Epidermal melanocyte (primary cell): Measurements from ENCODE around the gene ATF6B.

Experiments
- DNase-seq: peaks from one replicate; pipeline ENCODE4 v3.0.0; 2011; ENCODE audit warnings: low spot score; ENCODE audit not compliant: insufficient read length

The ATF6B gene

GRCh38 chr6:32132110-32132509 is 4.1 kb upstream of the ATF6B start:
- DNase-seq = no peak

- no peak for DNase-seq
Measured at GRCh38 chr6:32131439-32131948, 3.4 kb upstream of the ATF6B start.

- DNase-seq = no peak
Measured at GRCh38 chr6:32129297-32130088, 1.4 kb upstream of the ATF6B start.

DNA sequence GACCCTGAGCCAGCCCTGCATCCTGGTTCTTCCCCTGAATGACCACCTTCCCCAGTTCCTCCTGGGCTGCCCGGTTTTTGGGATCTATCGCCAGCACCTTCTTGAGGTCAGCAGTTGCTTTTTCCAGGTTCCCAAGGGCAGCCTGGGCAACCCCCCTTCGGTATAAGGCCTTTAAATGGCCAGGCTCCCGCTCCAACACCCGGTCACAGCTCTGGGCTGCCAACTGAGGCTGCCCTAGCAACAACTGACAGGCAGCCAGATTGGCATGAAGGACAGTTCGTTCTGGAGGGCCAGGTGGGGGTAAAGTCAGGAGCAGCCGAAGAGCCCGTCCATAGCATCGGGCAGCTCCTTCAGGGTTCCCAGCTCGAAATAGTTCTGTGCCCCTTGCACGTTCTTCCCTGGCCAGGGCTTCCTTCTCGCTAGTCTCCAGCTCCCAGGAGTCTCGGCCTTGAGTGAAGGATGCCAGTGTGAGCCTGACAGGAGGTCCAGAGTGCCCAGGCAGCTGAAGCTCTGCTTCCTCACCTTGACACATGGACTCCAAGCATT is 778 bp upstream of the ATF6B start:
- DNase-seq = no peak

- no peak for DNase-seq
Measured at GRCh38 chr6:32127409-32127716, 683 bp downstream of the ATF6B start.

GRCh38 chr6:32126880-32127279 is 1.2 kb downstream of the ATF6B start:
- DNase-seq = no peak

DNA sequence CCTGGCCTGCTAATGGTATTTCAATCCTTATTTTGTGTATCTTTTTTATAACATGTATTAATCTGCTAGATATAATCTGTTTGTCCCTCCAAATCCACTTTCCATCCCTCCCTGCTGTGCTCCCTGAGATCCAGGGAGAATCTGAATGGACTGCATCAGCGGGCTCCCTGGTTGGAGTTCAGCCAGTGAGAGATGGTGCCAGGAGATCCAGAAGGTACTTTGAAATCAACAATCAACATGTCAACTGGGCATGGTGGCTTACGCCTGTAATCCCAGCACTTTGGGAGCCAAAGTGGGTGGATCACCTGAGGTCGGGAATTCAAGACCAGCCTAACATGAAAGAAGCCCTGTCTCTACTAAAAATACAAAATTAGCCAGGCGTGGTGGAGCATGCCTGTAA is 4.4 kb downstream of the ATF6B start:
- DNase-seq = no peak

DNA sequence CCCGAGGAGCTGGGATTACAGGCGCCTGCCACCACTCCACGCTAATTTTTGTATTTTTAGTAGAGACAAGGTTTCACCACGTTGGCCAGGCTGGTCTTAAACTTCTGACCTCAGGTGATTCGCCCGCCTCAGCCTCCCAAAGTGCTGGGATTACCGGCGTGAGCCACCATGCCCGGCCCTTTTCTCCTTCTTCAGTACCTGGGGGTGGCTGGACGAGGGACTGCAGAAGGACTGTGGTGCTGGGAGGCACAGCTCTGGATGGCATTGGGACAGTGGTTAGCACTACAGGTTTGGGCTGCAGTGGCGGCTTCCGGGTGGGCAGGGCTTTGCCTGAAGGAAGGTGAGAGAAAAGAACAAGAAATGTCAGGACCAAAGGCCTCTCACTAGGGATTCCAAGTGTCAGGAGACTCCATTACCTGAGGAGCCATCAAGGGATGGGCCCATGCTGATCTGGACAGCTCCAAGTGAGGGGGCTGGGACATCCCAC is 7.4 kb downstream of the ATF6B start:
- DNase-seq = no peak

DNA sequence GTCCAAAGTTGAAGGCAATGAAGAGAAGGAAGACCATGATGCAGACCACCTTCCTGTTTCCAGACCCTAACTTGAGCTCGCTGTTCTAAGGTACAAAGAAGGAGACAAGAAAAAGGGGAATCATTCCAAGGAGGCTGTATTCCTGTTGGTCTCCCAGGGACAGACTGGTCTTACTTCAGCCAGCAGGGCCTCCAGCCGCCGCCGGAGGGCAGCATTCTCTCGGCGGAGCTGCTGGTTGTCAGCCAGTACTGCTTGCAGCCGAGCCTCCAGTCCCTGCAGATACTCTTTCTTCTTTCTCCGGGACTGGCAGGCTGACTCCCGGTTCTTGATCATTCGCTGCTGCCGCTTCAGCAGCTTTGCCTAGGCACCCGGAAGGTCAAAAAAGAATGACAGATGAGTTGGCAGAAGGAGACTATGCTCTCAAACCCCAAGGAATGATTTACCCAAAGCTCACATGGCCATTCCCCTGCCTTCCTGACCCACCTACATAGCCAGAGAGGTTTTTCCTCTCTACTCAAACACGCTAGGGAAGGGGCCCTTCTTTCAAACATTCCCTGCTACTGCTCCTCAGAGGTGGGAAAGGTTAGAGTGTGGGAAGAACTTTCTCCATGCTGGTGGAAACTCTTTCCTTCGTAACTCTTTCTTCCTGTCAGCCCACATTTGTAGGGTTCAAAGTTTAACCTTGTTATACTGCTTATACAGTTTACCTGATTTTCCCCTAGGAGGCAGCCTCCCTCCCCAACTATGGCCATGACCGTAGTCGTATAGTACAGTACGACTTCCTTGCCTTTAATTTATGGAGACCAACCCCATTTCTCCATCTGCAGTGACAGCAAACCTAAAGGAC is 9.0 kb downstream of the ATF6B start:
- DNase-seq = peak; percentile 75

DNA sequence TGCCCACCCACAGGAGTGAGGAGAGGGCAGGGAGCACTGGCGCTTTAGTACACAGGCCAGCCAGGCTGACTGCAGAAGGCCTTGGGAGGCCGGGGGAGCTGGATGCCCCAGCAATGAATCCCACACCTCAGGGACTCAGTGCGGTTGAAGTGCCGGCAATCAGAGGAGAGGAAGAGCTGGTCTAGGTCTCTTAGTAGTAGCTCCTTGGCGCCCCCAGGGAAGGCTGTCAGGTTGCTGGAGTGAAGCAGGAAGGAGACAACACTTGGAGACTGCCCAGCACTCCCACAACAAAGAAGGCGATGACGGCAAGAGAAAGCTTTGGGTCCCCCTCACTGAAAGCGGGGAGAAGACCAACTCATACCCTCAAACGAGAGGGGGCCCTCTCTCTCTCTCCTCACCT is 10.6 kb downstream of the ATF6B start:
- DNase-seq = no peak

- DNase-seq = no peak
Measured at GRCh38 chr6:32116674-32117073, 11.4 kb downstream of the ATF6B start.

- DNase-seq = no peak
Measured at GRCh38 chr6:32115623-32116022, 12.4 kb downstream of the ATF6B start.

GRCh38 chr6:32114796-32115195 is 13.2 kb downstream of the ATF6B start:
- no peak for DNase-seq

DNA sequence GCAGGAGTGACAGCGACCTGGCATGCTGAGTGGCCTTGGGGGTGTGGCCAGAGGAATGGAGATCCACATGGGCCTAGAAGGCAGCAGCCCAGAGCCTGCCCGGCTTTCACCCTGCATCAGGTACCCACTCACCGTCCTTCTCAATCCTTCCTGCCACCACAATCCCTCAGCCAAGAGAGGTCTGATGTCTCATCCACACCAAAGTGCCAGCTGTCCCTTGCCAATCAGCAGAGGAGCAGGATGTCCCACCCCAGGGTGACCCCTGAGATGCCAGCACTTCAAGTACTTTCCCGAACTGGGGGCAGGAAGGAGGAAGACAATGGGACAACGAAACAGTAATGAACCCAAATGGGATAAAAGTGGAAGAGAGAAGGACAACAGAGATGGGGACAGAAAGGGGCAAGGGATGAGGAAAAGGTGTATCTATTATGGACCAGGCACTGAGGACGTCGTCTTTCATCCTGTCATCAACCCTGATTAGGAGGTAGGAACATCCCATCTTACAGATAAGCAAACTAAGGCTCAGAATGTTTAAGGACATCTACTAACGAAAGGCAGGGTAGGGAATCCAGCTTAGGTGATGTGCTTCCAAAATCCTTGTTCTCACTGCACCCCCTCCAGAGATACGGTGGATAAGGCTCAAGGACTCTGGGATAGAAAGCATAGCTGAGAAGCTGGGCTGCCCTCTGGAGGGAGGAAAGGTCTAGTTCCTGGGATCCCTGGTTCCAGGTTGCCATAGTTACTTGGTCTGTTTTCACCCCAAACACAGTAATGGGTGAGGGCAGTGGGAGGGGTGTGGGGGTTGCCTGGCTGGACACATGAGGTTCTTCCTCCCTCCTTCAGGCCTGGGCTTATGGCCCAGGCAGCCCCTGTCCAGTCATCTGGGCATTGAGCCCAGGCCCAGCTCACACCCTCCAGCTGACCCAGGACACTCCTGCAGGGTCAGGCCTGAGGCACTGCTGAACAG is 14.4 kb downstream of the ATF6B start:
- no peak for DNase-seq

DNA sequence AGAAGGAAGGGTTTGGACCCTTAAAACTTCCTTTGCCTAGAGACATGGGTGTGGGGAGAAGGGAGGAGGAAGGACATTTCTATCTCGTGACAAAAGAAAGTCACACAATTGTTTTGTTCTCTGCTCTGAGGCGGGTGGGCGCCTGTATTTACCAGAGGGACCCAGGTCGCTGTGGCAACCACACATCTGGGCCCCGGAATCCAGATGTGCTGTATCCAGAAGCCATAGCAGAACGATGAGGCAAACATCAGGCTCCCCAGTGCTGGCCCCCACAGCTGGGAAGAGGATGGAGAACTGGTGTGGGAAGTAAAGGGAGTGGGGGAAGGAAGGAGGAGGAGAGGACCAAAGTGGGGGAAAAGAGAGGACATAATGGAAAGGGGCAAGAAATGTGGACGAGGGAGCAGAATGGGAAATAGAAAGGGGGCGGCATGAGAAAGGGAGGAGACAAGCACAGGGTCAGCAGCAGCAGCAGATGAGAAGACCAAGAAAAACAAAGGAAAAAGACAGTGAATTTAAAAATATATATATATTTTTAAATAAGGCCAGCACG is 15.5 kb downstream of the ATF6B start:
- no peak for DNase-seq

- DNase-seq = no peak
Measured at GRCh38 chr6:32111424-32112066, 16.5 kb downstream of the ATF6B start.

DNA sequence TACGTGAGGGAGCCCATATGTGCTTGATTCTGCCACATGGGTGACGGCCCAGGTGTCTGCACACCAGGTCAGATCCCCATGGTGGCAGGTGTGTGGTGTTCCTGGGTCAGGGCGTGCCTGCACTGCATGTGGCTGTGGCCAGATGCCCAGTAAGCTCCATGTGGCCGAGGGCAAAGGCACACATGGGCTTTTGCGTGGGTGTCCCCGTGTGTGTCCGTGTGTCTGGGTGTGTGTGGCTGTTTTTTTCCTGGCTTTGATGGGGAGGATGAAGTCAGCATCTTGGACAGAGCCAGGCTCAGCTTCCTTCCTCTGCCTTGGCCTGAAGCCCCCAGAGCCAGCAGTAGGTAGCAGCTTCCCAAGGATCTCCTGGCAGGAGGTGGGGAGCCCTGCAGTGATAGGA is 17.4 kb downstream of the ATF6B start:
- no peak for DNase-seq

DNA sequence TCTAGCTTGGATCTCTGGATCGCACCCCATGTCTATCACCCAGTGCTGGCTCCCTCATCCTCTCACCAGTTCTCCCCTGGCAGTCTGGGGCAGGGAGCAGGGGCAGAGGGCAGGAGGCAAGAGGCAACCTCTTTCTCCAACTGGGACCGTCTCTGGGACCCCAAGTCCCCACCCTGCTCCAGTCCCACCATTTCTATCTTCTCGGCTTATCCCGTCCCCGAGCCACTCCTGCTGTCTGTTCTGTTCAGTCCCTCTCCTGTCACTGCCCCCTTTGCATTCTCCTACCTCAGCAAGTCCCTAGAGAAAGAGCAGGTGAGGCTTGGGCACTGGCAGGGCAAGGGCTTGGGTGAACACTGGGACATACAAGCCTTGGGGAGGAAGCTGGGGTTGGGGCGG is 18.3 kb downstream of the ATF6B start:
- DNase-seq = no peak

- no peak for DNase-seq
Measured at GRCh38 chr6:32109114-32109764, 18.8 kb downstream of the ATF6B start, which contains the start of gene TNXB. TNXB (minus strand) TSS chr6:32109338; CDS start chr6:32098198, 11,140 bp downstream.

- no peak for DNase-seq
Measured at GRCh38 chr6:32108727-32109113, 19.3 kb downstream of the ATF6B start.
